Measurements from ENCODE around the gene ASPM.

Gene ASPM, protein sequence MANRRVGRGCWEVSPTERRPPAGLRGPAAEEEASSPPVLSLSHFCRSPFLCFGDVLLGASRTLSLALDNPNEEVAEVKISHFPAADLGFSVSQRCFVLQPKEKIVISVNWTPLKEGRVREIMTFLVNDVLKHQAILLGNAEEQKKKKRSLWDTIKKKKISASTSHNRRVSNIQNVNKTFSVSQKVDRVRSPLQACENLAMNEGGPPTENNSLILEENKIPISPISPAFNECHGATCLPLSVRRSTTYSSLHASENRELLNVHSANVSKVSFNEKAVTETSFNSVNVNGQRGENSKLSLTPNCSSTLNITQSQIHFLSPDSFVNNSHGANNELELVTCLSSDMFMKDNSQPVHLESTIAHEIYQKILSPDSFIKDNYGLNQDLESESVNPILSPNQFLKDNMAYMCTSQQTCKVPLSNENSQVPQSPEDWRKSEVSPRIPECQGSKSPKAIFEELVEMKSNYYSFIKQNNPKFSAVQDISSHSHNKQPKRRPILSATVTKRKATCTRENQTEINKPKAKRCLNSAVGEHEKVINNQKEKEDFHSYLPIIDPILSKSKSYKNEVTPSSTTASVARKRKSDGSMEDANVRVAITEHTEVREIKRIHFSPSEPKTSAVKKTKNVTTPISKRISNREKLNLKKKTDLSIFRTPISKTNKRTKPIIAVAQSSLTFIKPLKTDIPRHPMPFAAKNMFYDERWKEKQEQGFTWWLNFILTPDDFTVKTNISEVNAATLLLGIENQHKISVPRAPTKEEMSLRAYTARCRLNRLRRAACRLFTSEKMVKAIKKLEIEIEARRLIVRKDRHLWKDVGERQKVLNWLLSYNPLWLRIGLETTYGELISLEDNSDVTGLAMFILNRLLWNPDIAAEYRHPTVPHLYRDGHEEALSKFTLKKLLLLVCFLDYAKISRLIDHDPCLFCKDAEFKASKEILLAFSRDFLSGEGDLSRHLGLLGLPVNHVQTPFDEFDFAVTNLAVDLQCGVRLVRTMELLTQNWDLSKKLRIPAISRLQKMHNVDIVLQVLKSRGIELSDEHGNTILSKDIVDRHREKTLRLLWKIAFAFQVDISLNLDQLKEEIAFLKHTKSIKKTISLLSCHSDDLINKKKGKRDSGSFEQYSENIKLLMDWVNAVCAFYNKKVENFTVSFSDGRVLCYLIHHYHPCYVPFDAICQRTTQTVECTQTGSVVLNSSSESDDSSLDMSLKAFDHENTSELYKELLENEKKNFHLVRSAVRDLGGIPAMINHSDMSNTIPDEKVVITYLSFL (N-terminal part only)

DNA sequence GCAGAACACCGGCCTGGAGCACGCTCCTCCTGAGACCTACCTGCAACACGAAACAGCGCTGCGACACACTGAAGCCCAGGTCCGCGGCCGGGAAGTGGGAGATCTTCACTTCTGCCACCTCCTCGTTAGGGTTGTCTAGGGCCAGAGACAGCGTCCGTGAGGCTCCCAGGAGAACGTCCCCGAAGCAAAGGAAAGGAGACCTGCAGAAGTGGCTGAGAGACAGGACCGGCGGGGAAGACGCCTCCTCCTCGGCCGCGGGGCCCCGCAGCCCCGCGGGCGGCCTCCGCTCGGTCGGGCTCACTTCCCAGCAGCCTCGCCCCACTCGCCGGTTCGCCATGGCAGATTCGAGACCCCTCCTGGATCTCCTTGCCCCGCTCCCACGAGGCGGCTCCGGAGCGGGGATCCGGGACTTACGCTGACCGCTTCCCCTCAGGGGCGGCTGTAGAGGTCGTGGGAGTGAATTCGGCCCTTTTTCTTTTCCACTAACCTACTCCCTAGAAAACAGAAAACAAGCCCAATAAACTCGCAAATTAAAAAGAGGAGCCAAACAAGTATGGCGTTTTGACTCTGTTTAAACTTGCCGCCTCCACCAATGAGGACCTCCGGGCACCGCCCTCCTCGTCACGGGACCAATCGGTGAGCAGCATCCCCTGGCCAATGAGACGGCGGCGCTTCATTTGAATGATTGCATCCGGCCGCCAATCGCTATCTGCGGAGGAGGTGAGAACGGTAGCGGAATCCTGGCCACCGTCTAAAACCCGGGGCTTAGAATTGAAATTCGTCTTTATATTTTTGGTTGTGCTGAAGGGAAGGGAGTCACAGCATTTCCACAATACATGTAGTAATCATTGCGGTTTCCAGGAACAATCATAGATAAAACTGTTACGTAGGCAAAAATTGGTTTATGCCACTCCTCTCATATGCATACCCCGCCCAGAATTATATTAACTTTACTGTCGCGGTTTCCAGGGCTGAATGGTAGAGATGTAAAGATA lies at the start of gene ASPM:
Gene ASPM, minus strand, starts transcription at position 569 of the 995 bp plus-strand sequence. Its CDS starts 232 bp downstream, at position 337.
- peak; percentile 25 to 97 (median 84) for DNase-seq

DNA sequence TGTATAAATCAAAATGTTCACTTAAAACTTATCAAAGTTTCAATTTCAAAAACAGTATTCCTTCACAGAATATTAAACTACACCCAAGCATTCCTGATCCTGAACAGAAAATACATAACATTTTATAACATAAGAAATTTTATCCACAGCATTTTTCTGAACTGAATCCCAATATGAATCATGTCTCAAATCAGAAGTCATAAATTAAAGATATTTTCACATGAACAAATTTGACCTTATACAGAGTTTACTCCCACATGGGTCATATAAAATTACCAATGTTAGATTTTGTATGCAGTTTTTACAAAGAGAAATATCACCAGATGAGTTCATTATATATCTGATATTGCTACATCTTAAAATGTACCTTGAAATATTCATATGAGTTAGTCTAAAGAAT lies 48.6 kb upstream of the ASPM start:
- no peak for DNase-seq

DNA sequence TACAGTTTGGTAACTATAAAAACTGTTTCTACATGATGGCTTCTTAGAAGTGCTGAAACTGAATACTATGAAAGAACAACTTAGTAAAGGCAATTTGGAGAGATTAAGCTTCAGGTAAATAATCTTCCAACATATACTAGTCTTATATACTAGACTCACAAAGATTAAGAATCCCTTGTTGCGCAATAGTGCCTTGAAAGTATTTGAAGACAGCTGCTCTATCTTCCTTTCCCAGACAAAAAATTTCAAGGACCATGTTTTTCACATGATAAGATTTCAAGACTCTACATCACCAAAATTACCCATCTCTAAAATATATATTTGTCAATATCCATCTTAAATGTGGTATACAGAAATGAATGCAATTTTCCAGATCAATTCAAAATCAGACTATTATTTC lies 37.7 kb upstream of the ASPM start:
- DNase-seq: no peak

DNA sequence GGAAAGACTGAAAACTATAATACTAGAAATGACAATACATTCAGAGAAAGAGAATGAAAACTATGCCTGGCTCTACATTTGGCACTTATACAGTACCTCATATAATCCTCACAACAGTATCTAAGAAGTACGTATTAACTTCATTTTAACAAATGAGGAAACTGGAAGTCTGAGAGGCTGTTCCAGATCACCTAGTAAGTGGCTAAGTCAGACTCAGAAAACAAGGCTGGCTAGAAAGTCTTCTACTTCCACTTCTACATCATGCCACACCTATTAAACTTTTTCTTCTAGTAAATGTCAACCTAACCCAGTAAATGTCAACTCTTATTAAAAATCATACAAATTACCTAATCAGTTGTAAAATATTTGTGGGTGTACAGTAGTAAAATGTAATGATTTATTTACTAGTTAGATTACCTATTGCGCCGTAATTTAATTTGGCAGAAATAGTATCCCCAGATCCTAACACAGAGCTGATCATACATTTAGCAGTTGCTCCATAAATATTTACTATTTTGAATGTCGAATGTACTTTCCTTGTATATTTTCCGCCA lies 36.8 kb upstream of the ASPM start:
- DNase-seq: no peak

DNA sequence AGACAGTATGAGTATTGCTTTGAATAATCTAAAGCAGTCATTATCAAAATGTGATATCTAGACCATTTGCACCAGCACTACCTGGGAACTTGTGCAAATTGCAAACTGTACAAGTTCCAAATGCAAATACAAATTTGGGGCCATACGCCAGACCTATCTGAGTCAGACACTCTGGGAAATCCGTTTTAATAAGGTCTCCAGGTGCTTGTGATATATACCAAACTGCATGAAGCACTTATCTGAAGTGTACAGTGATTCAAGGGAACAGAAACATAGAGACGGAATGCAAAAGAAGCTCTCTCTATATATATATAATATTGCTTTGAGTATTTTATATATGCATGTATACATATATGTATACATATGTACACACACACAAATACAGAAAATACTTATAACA lies 36.2 kb upstream of the ASPM start:
- no peak for DNase-seq

DNA sequence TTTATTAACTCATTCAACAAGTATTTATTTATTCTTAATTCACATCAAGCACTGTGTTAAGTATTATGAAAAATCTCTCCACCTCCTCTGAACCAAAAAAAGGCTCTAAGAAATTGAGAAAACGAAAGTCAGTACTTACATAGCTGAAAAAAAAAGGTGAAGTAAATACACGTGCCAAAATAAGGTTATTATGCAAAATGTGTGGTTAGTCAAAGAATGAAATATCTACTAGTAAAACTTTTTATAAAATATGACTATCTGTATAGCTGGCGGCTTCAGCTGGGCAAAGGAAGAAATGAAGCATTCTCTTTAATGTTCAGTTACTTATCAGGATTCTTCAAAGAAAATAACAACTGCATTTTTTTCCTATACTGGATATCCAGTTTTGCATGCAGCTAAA lies 35.5 kb upstream of the ASPM start:
- DNase-seq: no peak

DNA sequence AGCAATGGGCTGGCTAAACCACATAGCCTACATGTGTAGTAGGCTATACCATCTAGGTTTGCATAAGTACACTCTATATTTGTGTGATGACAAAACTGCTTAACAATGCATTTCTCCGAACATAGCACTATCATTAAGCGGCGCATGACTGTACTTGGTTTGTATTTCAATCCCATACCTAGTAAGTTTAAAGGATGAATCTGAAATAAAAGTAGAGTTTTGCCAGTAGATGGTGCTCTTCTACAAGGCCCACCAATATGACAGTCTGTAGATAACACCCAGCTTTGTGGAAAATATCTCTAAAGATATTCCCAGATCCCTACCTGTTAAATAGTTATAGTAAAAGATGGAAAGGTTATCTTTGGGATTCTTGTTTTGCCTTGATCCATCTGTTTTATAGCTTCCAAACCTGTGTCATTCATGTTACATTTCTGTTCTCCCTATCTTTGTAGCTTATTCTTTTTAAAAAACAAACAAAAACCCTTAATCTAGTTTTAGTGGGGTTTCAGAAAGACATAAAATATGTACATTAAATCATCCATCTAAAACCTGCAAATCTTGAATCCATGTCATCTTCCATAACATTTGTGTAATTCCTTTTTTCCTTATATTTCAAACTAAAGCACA lies 33.9 kb upstream of the ASPM start:
- DNase-seq: peak in 1 of 56 donors; percentile 1

DNA sequence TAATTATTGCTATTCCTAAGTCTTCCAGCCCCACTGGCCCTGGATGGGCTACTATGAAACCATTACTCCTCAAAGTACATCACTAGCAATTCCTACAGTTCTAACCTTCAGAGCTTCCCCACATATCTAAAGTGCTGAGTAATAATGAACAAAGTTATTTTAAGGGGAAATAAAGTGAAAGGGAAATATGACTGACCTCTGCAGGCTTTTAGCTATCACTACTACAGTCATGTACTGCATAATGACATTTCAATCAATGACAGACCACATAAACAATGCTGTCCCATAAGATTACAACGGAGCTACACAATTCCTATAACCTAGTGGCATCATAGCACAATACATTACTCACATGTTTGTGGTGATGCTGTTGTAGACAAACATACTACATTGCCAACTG lies 32.5 kb upstream of the ASPM start:
- no peak for DNase-seq

DNA sequence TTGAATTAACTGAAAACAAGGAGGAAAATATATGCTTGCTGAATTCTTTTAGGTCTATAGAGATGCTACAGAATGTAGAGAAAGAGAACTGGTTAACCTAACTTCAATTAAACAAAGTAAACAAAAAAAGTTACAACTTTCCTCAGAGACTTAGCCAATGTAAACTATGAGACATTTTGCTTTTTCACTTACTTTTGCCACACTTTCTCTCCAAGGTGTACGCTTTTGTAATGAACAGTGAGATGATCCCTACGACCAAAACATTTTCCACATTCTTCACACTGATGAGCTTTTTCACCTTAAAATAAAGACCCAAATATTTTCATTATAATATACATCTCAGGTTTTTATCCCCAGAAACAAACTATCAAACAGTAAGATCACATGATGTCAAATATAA lies 28.3 kb upstream of the ASPM start:
- DNase-seq: no peak

DNA sequence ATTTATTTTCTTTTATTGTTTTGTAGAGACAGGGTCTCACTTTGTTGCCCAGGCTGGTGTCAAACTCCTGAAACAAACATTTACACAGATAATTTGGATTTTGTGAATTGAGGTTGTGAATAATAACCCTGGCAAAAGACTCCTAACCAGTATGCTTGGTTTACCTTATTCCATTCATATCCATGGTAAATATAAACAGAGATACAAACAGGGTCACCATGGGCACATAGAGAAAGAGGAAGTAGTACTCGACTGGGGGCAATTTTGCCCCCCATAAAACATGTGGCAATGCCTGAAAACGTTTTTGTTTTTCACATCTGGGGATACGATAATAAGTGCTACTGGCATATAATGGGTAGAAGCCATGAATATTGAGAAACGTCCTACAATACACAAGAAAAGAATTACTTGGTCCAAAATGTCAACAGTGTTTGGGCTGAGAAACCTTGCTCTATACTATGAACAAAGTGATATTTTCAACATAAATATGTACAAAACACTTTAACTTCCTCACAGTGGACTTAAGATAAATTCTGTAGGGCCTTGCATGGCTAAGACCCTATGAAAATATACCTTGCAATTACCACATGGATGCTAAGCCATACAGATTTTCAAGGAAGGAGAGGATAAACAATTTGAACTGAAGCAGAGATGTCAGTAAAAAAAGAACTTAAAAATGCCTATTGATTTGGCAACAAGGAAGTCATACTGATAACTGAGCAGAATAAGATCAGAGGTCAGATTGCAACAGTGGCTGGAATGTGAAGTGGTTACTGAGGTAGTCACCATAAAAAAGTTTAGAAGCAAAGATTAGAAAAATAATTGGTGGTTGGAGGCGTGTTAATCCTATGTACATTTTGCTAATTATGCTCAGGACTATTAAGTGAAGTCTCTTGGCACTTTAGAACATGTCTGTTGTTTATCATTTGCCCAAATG lies 27.4 kb upstream of the ASPM start:
- DNase-seq: no peak

DNA sequence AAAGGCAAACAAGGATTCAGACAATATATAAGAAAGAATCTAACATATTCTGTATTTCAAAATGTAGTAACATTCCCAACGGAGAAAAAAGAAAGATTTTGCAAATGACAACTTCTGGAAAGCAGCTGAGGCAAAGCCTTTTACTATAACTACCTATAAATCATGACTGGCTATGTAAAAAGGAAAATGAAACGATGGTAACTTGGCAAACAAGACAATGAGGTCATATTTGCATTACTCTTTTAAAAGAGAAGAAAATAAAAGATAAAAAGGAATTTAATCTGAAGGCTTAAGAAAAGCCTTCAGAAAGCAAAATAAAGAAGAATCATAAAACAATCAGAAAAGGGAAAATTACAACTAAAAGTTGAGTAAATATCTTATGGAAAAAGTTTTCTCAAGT lies 25.1 kb upstream of the ASPM start:
- no peak for DNase-seq

DNA sequence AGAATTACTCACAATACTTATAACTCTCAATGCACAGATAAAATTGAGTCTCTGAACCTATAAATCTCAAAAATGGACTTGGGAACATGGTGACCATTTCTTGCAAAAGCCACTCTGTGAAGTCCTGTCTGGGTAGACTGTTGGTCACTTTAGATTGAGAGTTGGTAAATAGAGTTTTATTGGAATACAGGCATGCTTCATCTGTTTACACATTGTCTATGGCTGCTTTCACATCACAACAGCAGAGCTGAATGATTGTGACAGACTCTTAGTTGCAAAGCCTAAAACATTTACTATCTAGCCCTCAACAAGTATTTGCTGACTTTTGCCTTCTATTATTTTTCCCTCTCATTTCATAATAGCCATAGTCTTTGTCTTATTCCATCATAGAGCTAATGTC lies 24.1 kb upstream of the ASPM start:
- DNase-seq: no peak

DNA sequence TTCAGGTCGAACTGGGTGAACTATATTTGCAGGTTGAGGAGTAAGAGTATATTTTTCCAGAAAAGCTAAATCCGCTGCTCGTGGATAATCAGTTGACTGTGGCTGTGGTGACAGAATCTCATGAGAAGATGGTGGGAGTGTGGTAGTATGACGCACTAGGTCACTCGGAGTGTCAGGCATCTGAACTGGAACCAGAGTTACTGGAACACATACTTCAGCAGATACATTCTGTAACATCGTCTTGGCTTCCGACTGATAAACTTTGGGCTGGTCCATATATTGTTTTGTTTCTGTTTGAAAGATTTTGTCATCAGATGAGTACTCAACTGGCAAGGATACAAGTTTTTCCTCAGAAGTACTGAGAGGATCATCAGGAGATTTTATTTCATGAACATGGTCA lies 13.0 kb upstream of the ASPM start:
- no peak for DNase-seq

DNA sequence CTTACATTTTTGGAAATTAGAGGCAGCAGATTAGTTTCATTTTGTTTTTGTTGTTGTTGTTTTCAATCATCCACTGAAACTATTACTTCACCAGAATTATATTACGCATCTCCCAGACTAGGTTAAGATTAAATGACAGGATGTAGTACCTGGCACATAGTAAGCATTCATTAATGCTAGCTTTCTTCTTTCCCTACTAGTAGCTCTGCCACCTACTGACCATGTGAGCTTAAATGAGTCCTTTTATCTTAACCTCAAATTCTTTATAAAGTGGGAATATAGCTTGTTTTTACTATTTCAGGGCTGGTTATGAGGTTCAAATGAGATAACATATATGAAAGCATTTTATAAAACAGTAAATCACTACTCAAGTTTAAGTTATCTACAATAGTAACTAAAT lies 10.2 kb upstream of the ASPM start:
- DNase-seq: no peak

DNA sequence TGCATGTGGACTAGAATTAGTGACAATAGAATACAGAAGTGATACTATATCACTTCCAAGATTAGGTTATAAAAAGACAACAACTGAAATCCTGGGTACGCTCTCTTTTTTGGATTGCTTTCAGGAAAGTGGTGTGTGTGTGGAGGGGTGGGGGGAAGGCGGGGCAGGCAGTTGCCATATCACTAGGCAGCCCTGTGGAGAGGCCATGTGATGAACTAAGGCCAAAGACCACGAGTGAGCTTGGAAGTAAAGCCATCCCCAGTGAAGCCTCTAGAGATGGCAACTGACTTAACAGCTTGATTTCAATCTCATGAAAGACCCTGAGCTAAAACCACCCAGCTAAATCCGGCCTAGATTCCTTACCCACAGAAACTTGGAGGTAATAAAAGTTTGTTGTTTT lies 6.2 kb upstream of the ASPM start:
- DNase-seq: no peak

DNA sequence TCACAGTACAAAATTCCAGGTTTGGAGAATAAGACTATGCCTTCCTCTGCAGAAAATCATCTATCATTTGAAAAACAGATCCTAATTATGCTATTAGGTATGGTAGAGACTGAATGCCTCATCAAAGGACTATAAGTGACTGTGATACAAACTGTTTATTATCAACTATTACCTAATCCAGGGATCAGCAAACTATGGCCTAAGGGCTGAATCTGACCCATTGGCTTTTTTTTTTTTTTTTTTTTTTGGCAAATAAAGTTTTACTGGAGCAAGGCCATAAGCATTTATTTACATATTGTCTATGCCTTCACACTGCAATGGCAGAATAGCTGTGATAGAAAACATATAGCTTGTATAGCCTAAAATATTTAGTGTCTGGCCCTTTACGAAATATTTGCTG lies 4.7 kb upstream of the ASPM start:
- no peak for DNase-seq

DNA sequence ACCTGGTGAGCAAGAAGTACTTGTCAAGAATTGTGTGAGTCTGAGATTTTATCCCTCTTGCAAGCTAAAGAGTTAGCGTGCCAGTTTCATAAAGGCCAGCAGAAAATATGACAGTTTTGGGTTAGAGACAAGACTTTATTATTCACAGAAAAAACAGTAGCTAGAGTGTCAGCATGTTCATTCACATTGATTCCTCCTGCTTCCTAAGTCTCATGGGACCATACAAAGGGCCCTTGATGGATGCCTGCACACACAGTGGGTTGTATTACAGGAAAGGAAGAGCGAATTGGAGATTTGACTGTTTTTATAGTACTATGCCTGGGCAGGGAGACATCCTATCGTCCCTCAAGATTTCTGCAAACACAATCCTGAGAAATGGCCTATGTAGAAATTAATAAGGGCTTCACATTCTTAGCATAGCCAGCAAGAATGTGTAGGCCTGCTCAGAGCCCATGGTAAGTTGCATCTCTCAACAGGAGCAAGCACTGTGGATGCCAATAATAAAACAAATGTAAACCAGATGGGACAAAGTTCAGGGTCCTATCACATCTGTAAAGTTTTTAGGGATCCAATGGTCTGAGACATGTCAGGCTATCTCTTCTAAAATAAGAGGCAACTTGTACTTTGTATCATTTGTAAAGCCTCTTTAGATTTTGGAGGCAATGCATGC lies 4.0 kb upstream of the ASPM start:
- no peak for DNase-seq

DNA sequence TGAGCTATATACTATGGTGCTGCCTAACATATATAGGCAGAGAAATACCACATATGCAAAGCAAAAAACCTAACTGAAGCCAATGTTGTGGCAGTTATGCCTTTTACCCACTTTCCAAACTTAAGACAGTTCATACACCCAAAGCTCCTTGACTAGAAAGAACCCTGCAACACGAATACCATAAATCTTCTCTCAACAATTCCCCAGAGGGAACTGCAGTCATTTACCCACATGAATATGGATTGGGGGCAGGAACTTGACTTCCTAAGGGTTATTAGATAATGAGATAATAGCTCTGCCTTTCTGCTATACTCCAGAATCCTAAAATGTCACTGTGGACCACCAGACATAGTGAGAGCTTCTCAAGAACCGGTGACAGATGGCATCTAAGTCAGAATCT lies 2.9 kb upstream of the ASPM start:
- no peak for DNase-seq
